GM23338 (cell line): ENCODE results near the gene TIGAR. TPM values are rescaled to one million over a fixed set of nuclear protein-coding genes. Genes with fewer than 3 reads are reported as not detected.

Experiments
- ATAC-seq: fragments of 200-7000 bp; cut with Tn5 transposase; 3 replicates; pipeline ENCODE4 v1.9.1; 2020
- DNase-seq: peaks from one replicate; pipeline ENCODE4 v3.0.0-alpha.2; 2015; ENCODE audit warnings: low spot score
- H2AFZ ChIP-seq: fragments of 200-600 bp; sonication (generic); 2 replicates; pipeline ENCODE4 v1.8.0; 2016; ENCODE audit warnings: antibody characterized with exemption, mild to moderate bottlenecking, moderate library complexity
- H3F3A ChIP-seq: fragments of 200-600 bp; sonication (generic); replicated peaks from 2 replicates; pipeline ENCODE4 v1.8.0; 2017; ENCODE audit warnings: antibody characterized with exemption, mixed run types, low read depth
- H3K27ac ChIP-seq: fragments of 200-600 bp; sonication (generic); 2 replicates; pipeline ENCODE4 v1.6.1; 2016; ENCODE audit warnings: low read depth
- H3K27me3 ChIP-seq: fragments of 200-600 bp; sonication (generic); 2 replicates; pipeline ENCODE4 v1.8.0; 2016; ENCODE audit warnings: mild to moderate bottlenecking, mixed run types, moderate library complexity; ENCODE audit not compliant: insufficient read depth
- H3K36me3 ChIP-seq: fragments of 200-600 bp; sonication (generic); 2 replicates; pipeline ENCODE4 v1.8.0; 2016; ENCODE audit warnings: mild to moderate bottlenecking; ENCODE audit not compliant: insufficient read depth
- H3K4me1 ChIP-seq: fragments of 200-600 bp; sonication (generic); 2 replicates; pipeline ENCODE4 v1.8.0; 2016; ENCODE audit warnings: mild to moderate bottlenecking, moderate library complexity; ENCODE audit not compliant: insufficient read depth
- H3K4me2 ChIP-seq: fragments of 200-600 bp; sonication (generic); 2 replicates; pipeline ENCODE4 v1.7.1; 2017; ENCODE audit warnings: mixed run types
- H3K4me3 ChIP-seq: fragments of 200-600 bp; sonication (generic); 2 replicates; pipeline ENCODE4 v1.6.1; 2016; ENCODE audit warnings: mixed run types
- H3K79me2 ChIP-seq: fragments of 200-600 bp; sonication (generic); replicated peaks from 2 replicates; pipeline ENCODE4 v1.8.0; 2017; ENCODE audit warnings: mild to moderate bottlenecking; ENCODE audit not compliant: insufficient read depth
- H3K9me2 ChIP-seq: fragments of 200-600 bp; sonication (generic); 2 replicates; pipeline ENCODE4 v1.8.0; 2017; ENCODE audit not compliant: insufficient read depth
- H4K20me1 ChIP-seq: fragments of 200-600 bp; sonication (generic); replicated peaks from 2 replicates; pipeline ENCODE4 v1.8.0; 2017; ENCODE audit warnings: mild to moderate bottlenecking; ENCODE audit not compliant: insufficient read depth
- H3K27ac Mint-ChIP-seq: 2 replicates; pipeline ENCODE4 v1.8.0; 2020; ENCODE audit warnings: inconsistent platforms, mild to moderate bottlenecking, moderate library complexity, mixed read lengths
- H3K27me3 Mint-ChIP-seq: 3 replicates; pipeline ENCODE4 v1.8.0; 2022; ENCODE audit warnings: low read depth, mild to moderate bottlenecking, moderate library complexity, mixed read lengths, inconsistent platforms; ENCODE audit not compliant: insufficient read depth, poor library complexity
- H3K36me3 Mint-ChIP-seq: 3 replicates; pipeline ENCODE4 v1.8.0; 2021; ENCODE audit warnings: low read depth, mild to moderate bottlenecking, inconsistent platforms, moderate library complexity, mixed read lengths
- H3K4me1 Mint-ChIP-seq: 3 replicates; pipeline ENCODE4 v1.8.0; 2020; ENCODE audit warnings: mild to moderate bottlenecking, inconsistent platforms, mixed read lengths
- H3K4me3 Mint-ChIP-seq: 3 replicates; pipeline ENCODE4 v1.8.0; 2021; ENCODE audit warnings: moderate library complexity, mild to moderate bottlenecking, inconsistent platforms, mixed read lengths
- H3K9me3 Mint-ChIP-seq: 3 replicates; pipeline ENCODE4 v1.8.0; 2020; ENCODE audit warnings: moderate library complexity, mild to moderate bottlenecking, inconsistent platforms, mixed read lengths
- CREB1 ChIP-seq: fragments of 250-450 bp; sonication (Bioruptor Pico); IDR thresholded peaks from 2 replicates; pipeline ENCODE4 v1.5.0; 2020; ENCODE audit warnings: low read depth, mild to moderate bottlenecking, moderate library complexity
- EZH2 ChIP-seq: fragments of 200-600 bp; sonication (generic); IDR thresholded peaks from one replicate; pipeline ENCODE4 v1.8.0; 2017; ENCODE audit warnings: antibody characterized with exemption, mild to moderate bottlenecking, low read depth; ENCODE audit not compliant: unreplicated experiment
- EZH2phosphoT487 ChIP-seq: fragments of 200-600 bp; sonication (generic); IDR thresholded peaks from one replicate; pipeline ENCODE4 v1.8.1; 2018; ENCODE audit warnings: antibody characterized with exemption; ENCODE audit not compliant: unreplicated experiment
- NANOG ChIP-seq: IDR thresholded peaks from 2 replicates; pipeline ENCODE4 v1.6.1; 2016; ENCODE audit warnings: antibody characterized with exemption, borderline replicate concordance
- POLR2AphosphoS5 ChIP-seq: IDR thresholded peaks from 2 replicates; pipeline ENCODE4 v1.6.1; 2016; ENCODE audit warnings: antibody characterized with exemption, low read depth
- ZNF114 ChIP-seq: fragments of 250-450 bp; sonication (Bioruptor Pico); IDR thresholded peaks from 2 replicates; pipeline ENCODE4 v1.5.0; 2020; ENCODE audit warnings: mild to moderate bottlenecking, moderate library complexity
- polyA plus RNA-seq: library from polyadenylated mRNA; unstranded; fragments of >200 nt; fragmentation: Nextera tagmentation; extraction: Ambion mirVana; gene quantifications from 2 replicates; pipeline ENCODE4 v1.2.1, GENCODE V29; 2016
- total RNA-seq: library from RNA; depleted of rRNA; stranded (reverse); fragments of >200 nt; shearing (Covaris generic); gene quantifications from 2 replicates; pipeline ENCODE4 v1.2.3, GENCODE V29; 2014
- TF ChIP-seq, protein P1 (sequence below), 2 experiments: fragments of 200-600 bp in 1 of 2; sonication (generic) in 1 of 2; conservative IDR thresholded peaks; 2 replicates each; pipeline versions ENCODE4 v1.5.1 to v1.6.1; 2016 to 2017; ENCODE audit warnings: antibody characterized with exemption in 2 of 2, low read depth in 2 of 2, mild to moderate bottlenecking in 2 of 2, moderate library complexity in 1 of 2
- TF ChIP-seq, protein P2 (sequence below): IDR thresholded peaks from 2 replicates; pipeline ENCODE4 v1.6.1; 2016; ENCODE audit warnings: antibody characterized with exemption

Gene TIGAR
- total and polyA plus RNA-seq, 2 experiments from 2014 or later, result 10.4 to 13.3 TPM

DNA sequence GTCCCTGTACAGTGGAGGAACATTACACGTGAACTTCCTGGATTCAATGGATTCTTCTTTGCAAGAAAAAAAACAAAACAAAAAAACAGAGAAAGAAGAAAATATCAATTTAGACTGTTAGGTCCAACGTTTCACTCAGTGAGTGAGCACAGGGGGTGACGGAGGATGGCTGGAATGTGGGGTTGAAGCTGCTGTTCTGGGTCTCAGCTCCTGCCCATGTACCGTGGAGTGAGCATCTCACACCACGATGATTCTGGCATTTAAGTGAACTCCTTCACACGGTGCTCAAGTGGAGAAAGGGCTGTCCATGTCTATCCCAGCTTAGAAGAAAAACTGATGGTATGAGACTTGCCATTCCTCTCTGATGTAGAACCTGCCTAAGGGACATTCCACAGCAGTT lies 24.3 kb upstream of the TIGAR start:
- peaks cover 74% of the 10 kb centered on the region for H4K20me1 ChIP-seq
- Mint-ChIP-seq H3K27me3 (peaks cover 16% of the 10 kb centered on the region), H3K9me3 (no peaks in the 10 kb centered on the region), H3K36me3 (peaks cover 99% of the 10 kb centered on the region), H3K27ac (0 out of 2 replicates have a peak overlapping the region, but pooled peaks have one; percentile 58), H3K4me1 (peaks cover 33% of the 10 kb centered on the region), H3K4me3 (no peak overlapping the region)
- no peaks in the 10 kb centered on the region for H3K27me3 ChIP-seq
- peaks cover 4% of the 10 kb centered on the region for H3K4me1 ChIP-seq
- peaks cover 76% of the 10 kb centered on the region for H3K36me3 ChIP-seq
- DNase-seq (no peak), ATAC-seq (no peak)
- no peak overlapping the region for H3K4me2 ChIP-seq
- H3K9me2 ChIP-seq, result no peaks in the 10 kb centered on the region
- no peak overlapping the region for H3K4me3 ChIP-seq
- TF ChIP-seq NANOG (no peak), EZH2phosphoT487 (no peak), ZNF114 (CRISPR knock-in tag) (no peak), POLR2AphosphoS5 (peak; percentile 35; the same call in 1 of the 2 replicates), EZH2 (no peak)
- TF ChIP-seq, protein P1, sequence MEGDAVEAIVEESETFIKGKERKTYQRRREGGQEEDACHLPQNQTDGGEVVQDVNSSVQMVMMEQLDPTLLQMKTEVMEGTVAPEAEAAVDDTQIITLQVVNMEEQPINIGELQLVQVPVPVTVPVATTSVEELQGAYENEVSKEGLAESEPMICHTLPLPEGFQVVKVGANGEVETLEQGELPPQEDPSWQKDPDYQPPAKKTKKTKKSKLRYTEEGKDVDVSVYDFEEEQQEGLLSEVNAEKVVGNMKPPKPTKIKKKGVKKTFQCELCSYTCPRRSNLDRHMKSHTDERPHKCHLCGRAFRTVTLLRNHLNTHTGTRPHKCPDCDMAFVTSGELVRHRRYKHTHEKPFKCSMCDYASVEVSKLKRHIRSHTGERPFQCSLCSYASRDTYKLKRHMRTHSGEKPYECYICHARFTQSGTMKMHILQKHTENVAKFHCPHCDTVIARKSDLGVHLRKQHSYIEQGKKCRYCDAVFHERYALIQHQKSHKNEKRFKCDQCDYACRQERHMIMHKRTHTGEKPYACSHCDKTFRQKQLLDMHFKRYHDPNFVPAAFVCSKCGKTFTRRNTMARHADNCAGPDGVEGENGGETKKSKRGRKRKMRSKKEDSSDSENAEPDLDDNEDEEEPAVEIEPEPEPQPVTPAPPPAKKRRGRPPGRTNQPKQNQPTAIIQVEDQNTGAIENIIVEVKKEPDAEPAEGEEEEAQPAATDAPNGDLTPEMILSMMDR (conservative IDR thresholded peaks at IDR 0.05; ENCODE audit: low read depth in 2 of 2), result no peak
- TF ChIP-seq, protein P2, sequence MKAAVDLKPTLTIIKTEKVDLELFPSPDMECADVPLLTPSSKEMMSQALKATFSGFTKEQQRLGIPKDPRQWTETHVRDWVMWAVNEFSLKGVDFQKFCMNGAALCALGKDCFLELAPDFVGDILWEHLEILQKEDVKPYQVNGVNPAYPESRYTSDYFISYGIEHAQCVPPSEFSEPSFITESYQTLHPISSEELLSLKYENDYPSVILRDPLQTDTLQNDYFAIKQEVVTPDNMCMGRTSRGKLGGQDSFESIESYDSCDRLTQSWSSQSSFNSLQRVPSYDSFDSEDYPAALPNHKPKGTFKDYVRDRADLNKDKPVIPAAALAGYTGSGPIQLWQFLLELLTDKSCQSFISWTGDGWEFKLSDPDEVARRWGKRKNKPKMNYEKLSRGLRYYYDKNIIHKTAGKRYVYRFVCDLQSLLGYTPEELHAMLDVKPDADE, result no peak
- no peak overlapping the region for H3K27ac ChIP-seq
- H3K79me2 ChIP-seq, result peaks cover 83% of the 10 kb centered on the region
- H3F3A ChIP-seq, result peaks cover 41% of the 10 kb centered on the region
- no peak overlapping the region for H2AFZ ChIP-seq

DNA sequence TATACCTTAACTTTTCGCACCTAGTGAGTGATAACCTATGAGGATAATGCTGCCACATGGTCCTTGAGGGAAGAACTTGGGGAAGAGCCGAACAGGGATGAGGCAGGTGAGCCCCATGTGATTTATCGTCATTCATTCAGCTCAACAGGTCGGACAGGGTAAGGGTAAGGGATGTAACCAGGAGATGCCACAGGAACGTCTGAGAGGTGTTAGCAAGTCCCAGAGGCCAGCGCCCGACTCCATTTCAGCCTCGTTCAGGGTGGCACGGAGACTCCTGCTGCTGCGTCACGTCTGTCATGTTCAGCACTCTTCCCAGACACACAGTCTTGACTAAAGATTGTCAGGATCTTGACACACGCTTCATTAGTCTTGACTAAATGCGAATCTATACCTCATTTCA lies 23.4 kb upstream of the TIGAR start:
- H3K4me2 ChIP-seq, result no peak overlapping the region
- Mint-ChIP-seq H3K27me3 (peaks cover 14% of the 10 kb centered on the region), H3K9me3 (no peaks in the 10 kb centered on the region), H3K4me1 (peaks cover 33% of the 10 kb centered on the region), H3K27ac (no peak overlapping the region), H3K36me3 (peaks cover 100% of the 10 kb centered on the region), H3K4me3 (no peak overlapping the region)
- no peak overlapping the region for H2AFZ ChIP-seq
- H3K79me2 ChIP-seq, result peaks cover 75% of the 10 kb centered on the region
- TF ChIP-seq NANOG, result no peak
- peak; percentile 36 for TF ChIP-seq POLR2AphosphoS5
- H3F3A ChIP-seq, result peaks cover 50% of the 10 kb centered on the region
- H3K27ac ChIP-seq, result no peak overlapping the region
- H3K27me3 ChIP-seq, result no peaks in the 10 kb centered on the region
- peaks cover 76% of the 10 kb centered on the region for H3K36me3 ChIP-seq
- ATAC-seq (no peak), DNase-seq (no peak)
- peaks cover 4% of the 10 kb centered on the region for H3K4me1 ChIP-seq
- H3K9me2 ChIP-seq, result no peaks in the 10 kb centered on the region
- peaks cover 76% of the 10 kb centered on the region for H4K20me1 ChIP-seq
- no peak overlapping the region for H3K4me3 ChIP-seq

DNA sequence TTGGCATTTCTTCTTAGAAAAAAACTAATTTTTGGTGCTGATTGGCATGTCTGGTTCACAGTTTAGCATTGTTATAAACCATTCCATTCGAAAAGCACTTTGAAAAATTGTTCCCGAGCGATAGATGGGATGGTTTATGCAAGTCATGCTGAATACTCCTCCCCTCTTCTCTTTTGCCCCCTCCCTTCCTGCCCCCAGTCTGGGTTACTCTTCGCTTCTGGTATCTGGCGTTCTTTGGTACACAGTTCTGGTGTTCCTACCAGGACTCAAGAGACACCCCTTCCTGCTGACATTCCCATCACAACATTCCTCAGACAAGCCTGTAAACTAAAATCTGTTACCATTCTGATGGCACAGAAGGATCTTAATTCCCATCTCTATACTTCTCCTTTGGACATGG lies 20.1 kb upstream of the TIGAR start:
- Histone ChIP-seq H3K4me1 (no peaks in the 10 kb centered on the region), H3F3A (peaks cover 69% of the 10 kb centered on the region), H3K4me2 (no peak overlapping the region), H3K27me3 (no peaks in the 10 kb centered on the region), H3K4me3 (no peak overlapping the region), H4K20me1 (peaks cover 76% of the 10 kb centered on the region), H3K36me3 (peaks cover 62% of the 10 kb centered on the region), H3K79me2 (peaks cover 46% of the 10 kb centered on the region), H3K9me2 (no peaks in the 10 kb centered on the region), H3K27ac (peak overlapping the region; percentile 52; the same call in 1 of the 2 replicates), H2AFZ (no peak overlapping the region)
- ATAC-seq (no peak), DNase-seq (no peak)
- Mint-ChIP-seq H3K4me1 (peaks cover 19% of the 10 kb centered on the region), H3K9me3 (no peaks in the 10 kb centered on the region), H3K27ac (no peak overlapping the region; the same call in 1 of the 2 replicates), H3K4me3 (no peak overlapping the region), H3K36me3 (peaks cover 100% of the 10 kb centered on the region), H3K27me3 (peaks cover 11% of the 10 kb centered on the region)
- TF ChIP-seq, protein P2, result no peak
- TF ChIP-seq POLR2AphosphoS5 (no peak), EZH2phosphoT487 (no peak), CREB1 (no peak)
- TF ChIP-seq, protein P1 (conservative IDR thresholded peaks at IDR 0.05; ENCODE audit: low read depth in 2 of 2), result no peak
